Thyroid gland (tissue), 4 donors: Measurements from ENCODE around the gene POLR1A.

Experiments
- CTCF ChIP-seq, 6 experiments: fragments of 200-600 bp in 3 of 6; fragments of 450-650 bp in 3 of 6; sonication (generic) in 3 of 6; IDR thresholded peaks; one replicate each; pipeline ENCODE4 v1.5.1; 2016 to 2019; ENCODE audit warnings: antibody characterized with exemption in 6 of 6, mild to moderate bottlenecking in 2 of 6, inconsistent platforms in 1 of 6, moderate library complexity in 1 of 6
- POLR2A ChIP-seq, 2 donors: fragments of 450-650 bp; IDR thresholded peaks; one replicate each; pipeline ENCODE4 v1.6.1; 2017; ENCODE audit warnings: antibody characterized with exemption in 2 of 2, mild to moderate bottlenecking in 2 of 2, moderate library complexity in 1 of 2

- no peak for TF ChIP-seq CTCF (IDR thresholded peaks at IDR 0.05)
- TF ChIP-seq POLR2A (IDR thresholded peaks at IDR 0.05): no peak
Measured at GRCh38 chr2:86143307-86143706, 37.6 kb upstream of the POLR1A start.
